Mammary epithelial cell (primary cell): Measurements from ENCODE around the gene ZNF462.

Experiments
- CTCF ChIP-seq, 2 donors: IDR thresholded peaks in 1 of 2; conservative IDR thresholded peaks in 1 of 2; 2 replicates each; pipeline ENCODE4 v1.5.1; 2011 to 2012; ENCODE audit warnings: inconsistent platforms in 2 of 2, low read length in 2 of 2, mild to moderate bottlenecking in 2 of 2, control low read depth in 1 of 2, low read depth in 1 of 2; ENCODE audit not compliant: insufficient read depth in 1 of 2; ENCODE audit errors: extremely low read depth in 1 of 2
- EZH2 ChIP-seq: IDR thresholded peaks from 2 replicates; pipeline ENCODE4 v1.6.1; 2012; ENCODE audit warnings: low read length, inconsistent platforms, borderline replicate concordance

GRCh38 chr9:106970219-106970975 lies 107.4 kb downstream of the ZNF462 start:
- TF ChIP-seq CTCF (conservative IDR thresholded peaks at IDR 0.05 in 1 of 2, IDR thresholded peaks at IDR 0.05 in 1 of 2; ENCODE audit: extremely low read depth in 1 of 2, insufficient read depth in 1 of 2, low read depth in 1 of 2, low read length in 2 of 2) (no peak), EZH2 (no peak)
